ENCODE measurements around the gene RHOB. TPM values are rescaled to one million over a fixed set of nuclear protein-coding genes. Genes with fewer than 3 reads are reported as not detected.

Gene RHOB
- total RNA-seq, 2 donors from 2014 or later = 376 to 784 TPM

GRCh38 chr2:20439503-20439902 lies 7.4 kb upstream of the RHOB start:
- intact Hi-C loops (cut with DNase I) = no loop called here
- peak in 1 of 3 donors; percentile 26 for TF ChIP-seq POLR2A (IDR thresholded peaks at IDR 0.05)
- peak in 1 of 7 experiments; percentile 8 for TF ChIP-seq CTCF (IDR thresholded peaks at IDR 0.05)
- peak in 2 of 4 donors; percentile 11 to 63 for DNase-seq
- no peak for ATAC-seq
- H3K9me3 ChIP-seq = no peaks in the 10 kb centered on the region
- H3K27me3 ChIP-seq = no peaks in the 10 kb centered on the region
- 55 to 67% methylated on average over 5 of the region's 5 CpGs for WGBS, 2 donors
- H3K4me1 ChIP-seq = peaks cover 39% of the 10 kb centered on the region
- H3K36me3 ChIP-seq (replicated peaks in 1 of 2; ENCODE audit: insufficient read depth in 1 of 2, low read depth in 2 of 2) = no peaks in the 10 kb centered on the region
- no peak overlapping the region for H3K4me3 ChIP-seq
- H3K27ac ChIP-seq = peak overlapping the region; percentile 60 to 87 (median 82)

- peak in 3 of 4 donors; percentile 1 to 9 (median 8) for DNase-seq
- Histone ChIP-seq H3K27me3 (no peaks in the 10 kb centered on the region), H3K9me3 (no peaks in the 10 kb centered on the region), H3K4me1 (peaks cover 45% of the 10 kb centered on the region), H3K27ac (peak overlapping the region in 1 of 4 donors; percentile 83), H3K4me3 (no peak overlapping the region), H3K36me3 (replicated peaks in 1 of 2; ENCODE audit: insufficient read depth in 1 of 2, low read depth in 2 of 2) (no peaks in the 10 kb centered on the region)
- TF ChIP-seq CTCF (IDR thresholded peaks at IDR 0.05) (no peak), POLR2A (IDR thresholded peaks at IDR 0.05) (no peak)
- WGBS, 2 donors = 87 to 93% methylated on average over 6 of the region's 6 CpGs
- intact Hi-C loops (cut with DNase I) = no loop called here
- no peak for ATAC-seq
Measured at GRCh38 chr2:20440001-20440560, 6.8 kb upstream of the RHOB start.

- Histone ChIP-seq H3K27me3 (no peaks in the 10 kb centered on the region), H3K4me1 (peaks cover 45% of the 10 kb centered on the region), H3K4me3 (no peak overlapping the region), H3K27ac (peak overlapping the region; percentile 41 to 89 (median 82)), H3K36me3 (replicated peaks in 1 of 2; ENCODE audit: insufficient read depth in 1 of 2, low read depth in 2 of 2) (no peaks in the 10 kb centered on the region), H3K9me3 (no peaks in the 10 kb centered on the region)
- WGBS, 2 donors = 39 to 51% methylated on average over 6 of the region's 6 CpGs
- intact Hi-C loops (cut with DNase I) = no loop called here
- peak; percentile 68 to 82 (median 73) for DNase-seq
- ATAC-seq = peak; percentile 49
- TF ChIP-seq POLR2A (IDR thresholded peaks at IDR 0.05) (peak in 2 of 3 donors; percentile 56 to 76), CTCF (IDR thresholded peaks at IDR 0.05) (peak; percentile 13 to 64 (median 58))
Measured at GRCh38 chr2:20443276-20443920, 3.5 kb upstream of the RHOB start.

- TF ChIP-seq CTCF (IDR thresholded peaks at IDR 0.05) (no peak), POLR2A (IDR thresholded peaks at IDR 0.05) (peak in 1 of 3 donors; percentile 39)
- Histone ChIP-seq H3K4me1 (peaks cover 45% of the 10 kb centered on the region), H3K9me3 (no peaks in the 10 kb centered on the region), H3K4me3 (no peak overlapping the region), H3K27me3 (no peaks in the 10 kb centered on the region), H3K27ac (peak overlapping the region in 3 of 4 donors; percentile 77 to 89 (median 88)), H3K36me3 (replicated peaks in 1 of 2; ENCODE audit: insufficient read depth in 1 of 2, low read depth in 2 of 2) (no peaks in the 10 kb centered on the region)
- intact Hi-C loops (cut with DNase I) = no loop called here
- peak in 3 of 4 donors; percentile 23 to 47 (median 25) for DNase-seq
- 6 to 29% methylated on average over 12 of the region's 12 CpGs for WGBS, 2 donors
- ATAC-seq = no peak
Measured at GRCh38 chr2:20444101-20444992, 2.5 kb upstream of the RHOB start.

All from body of pancreas (tissue), 4 donors.